ENCODE results near the gene THADA.
A peak's percentile ranks its signal among the peaks of the same experiment; 100 is the strongest.
"Not testable (repeated sequence)": the region's sequence is repeated elsewhere in the genome, so short reads cannot be mapped to it uniquely, and the experiment has no call there.

The THADA gene

GRCh38 chr2:43595603-43596412 lies at the start of gene THADA:
THADA (minus strand) TSS chr2:43596038; CDS start chr2:43592392, 3,646 bp downstream.
- DNase-seq, result peak; percentile 96

GRCh38 chr2:43643680-43644079 lies 47.8 kb upstream of the THADA start:
- no peak for DNase-seq

- no peak for DNase-seq
Measured at GRCh38 chr2:43642363-43642762, 46.5 kb upstream of the THADA start.

DNA sequence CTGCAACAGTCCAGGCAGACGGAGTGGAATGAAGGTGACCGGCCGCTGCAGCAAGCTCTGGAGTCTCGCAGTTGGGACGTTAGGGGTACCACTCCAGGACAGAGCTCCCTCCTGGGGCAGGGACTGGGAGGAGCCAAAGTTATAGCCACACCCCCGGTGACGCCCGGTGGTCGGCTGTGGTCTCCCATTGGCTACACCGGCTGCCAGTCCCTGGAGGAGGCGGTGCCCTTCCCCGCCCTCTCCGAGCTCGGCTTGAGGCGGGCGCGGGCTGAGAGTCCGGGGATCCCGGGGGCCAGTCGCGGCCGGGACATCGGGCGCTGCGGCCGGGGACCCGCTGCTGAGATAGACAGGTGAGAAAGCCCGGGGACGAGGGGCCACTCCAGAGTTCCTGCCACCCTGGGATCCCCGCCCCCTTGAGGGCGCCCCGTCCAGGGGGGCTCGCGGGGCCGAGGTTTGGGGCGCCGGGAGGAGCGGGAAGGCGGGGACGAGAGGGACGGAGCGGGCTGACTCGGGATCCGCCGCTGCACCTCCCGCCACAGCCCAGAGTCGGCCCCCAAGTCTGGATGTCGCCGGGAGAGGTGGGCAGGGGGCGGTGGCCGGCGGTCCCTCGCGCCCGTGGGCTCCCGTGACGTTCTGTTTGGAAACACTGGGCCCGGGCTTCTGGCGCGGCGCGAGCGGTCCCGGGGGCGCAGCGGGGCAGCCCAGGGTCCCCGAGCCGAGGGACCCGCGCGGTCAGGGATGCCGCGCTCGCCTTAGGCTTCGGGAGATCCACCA lies 41.4 kb upstream of the THADA start, which contains the start of gene PLEKHH2:
PLEKHH2 (plus strand) TSS at position 231 of the 774 bp plus-strand sequence. CDS start 7,414 bp downstream, outside the sequence.
- DNase-seq, result peak; percentile 55

GRCh38 chr2:43636621-43637020 lies 40.8 kb upstream of the THADA start:
- DNase-seq, result no peak

GRCh38 chr2:43636153-43636552 lies 40.3 kb upstream of the THADA start:
- DNase-seq, result not testable (repeated sequence)

DNA sequence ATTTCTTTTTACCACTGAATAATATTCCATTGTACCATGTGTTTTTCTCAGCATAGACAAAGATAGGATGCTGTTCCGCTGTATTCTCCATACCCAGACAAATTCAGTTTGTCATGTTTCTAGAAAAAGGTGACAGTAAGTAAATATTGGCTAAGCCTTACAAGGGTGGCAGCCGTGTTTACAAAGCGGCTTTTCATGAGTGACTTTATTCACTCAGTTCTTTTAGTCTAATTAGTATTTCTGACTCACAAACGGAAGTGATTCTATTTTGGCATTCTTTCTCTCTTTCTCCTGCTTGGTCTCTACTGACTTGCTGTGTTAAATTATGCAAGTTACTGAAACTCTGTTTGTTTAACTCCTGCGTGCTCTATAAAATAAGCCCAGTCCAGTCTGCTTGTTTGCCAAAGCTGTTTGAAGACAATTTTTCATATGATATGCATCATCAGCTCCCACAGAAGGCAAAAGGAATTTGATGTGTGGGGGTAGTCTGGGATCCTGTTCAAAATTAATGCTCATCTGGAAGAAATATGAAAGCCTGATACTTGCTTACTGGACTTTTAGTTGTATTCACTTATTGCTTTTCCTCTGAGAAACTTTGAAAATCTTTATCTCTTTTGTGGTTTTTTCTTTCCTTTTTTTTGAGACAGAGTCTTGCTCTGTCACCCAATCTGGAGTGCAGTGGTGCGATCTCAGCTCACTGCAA lies 38.9 kb upstream of the THADA start:
- DNase-seq, result peak; percentile 19

DNA sequence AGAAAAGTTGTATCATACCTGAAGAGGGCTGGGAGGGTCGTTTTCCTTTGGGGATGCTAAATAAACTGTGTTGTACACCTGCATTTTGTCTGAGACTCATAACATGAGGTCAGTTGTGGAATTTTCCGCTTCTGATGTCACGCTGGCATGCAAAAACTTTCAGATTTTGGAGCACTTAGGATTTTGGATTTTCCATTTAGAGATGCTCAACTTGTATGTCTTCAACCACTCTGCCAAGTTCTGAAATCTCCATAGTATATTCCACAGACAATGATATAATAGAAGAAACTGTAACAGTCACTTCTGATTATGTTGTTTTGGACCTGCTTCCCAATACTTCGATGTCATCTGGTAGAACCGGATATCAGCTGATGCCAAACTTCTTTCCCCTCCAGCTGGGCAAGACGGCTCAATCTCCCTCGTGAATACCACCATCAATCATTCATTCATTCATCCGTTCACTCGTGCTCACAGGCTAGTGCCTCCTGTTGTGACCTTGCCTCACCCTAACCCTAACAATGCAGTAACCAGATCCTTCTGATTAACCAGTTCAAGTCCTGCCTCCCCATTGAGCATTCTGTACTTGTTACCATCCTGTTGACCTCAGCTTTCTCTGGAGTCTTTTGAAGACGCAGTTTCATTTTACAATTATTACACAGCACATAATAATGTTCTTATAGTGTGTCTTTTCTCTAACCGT lies 35.9 kb upstream of the THADA start:
- DNase-seq, result no peak

DNA sequence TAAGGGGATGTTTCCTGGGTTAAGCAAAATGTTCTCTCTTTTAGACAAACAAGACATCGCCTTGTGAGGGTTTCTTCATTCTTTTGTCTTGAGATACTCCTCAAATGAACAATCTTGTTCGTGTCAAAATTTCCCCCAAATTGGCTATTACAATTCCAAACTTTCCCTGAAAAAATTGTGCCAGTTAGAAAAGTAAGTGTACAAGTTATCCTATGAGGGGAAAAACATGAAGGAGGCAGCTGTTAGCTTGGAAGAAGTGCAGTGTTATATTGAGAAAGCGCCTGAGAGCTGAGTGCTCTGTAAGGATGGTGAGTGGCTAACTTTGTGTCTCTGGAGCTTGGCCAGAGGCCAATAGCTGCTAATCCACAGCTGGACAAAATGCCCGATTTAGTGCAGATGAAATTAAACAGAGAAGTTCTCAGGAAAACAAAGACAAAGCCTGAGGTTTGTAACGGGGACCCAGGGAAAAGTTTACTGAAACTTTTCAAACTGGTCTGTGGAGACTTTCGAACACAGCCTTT lies 27.2 kb upstream of the THADA start:
- DNase-seq, result no peak

DNA sequence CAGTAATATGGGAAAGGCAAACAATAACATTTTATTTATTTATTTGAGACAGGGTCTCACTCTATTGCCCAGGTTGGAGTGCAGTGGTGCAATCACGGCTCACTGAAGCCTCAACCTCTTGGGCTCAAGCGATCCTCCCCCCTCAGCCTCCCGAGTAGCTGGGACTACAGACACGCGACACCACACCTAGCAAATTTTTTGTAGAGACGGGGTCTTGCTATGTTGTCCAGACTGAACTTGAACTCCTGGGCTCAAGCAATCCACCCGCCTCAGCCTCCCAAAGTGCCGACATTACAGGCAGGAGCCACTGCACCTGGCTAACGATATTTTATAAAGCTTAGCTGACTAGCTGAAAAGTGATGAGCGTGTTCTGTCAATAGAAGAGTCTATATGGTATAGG lies 23.7 kb upstream of the THADA start:
- no peak for DNase-seq

DNA sequence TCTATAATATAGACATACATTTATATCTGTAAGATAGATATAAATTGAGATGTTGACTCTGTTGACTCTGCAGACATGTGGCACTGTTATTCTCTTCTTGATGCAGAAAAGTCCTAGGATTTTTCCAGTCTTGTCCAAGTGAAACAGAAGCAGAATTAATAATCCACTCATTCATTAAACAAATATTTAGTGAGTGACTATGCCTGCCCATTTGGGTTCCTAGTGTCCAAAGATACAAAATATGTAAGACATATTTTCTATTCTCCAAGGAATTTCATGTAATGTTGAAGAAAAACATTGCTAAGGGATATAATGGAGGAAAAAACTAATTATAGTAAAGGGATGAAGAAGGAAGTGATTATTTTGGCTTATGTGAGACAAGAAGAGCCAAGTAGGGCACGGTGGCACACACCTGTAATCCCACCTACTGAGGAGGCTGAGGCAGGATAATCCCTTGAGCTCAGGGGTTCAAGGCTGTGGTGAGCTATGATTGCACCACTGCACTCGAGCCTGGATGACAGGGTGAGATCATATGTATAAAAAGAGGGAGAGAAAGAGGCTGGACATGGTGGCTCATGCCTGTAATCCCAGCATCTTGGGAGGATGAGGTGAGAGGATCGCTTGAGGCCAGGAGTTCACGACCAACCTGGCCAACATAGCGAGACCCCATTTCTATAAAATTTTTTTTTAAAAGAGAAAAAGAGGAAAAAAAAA lies 21.3 kb upstream of the THADA start:
- DNase-seq, result no peak

- no peak for DNase-seq
Measured at GRCh38 chr2:43612944-43613343, 17.1 kb upstream of the THADA start.

DNA sequence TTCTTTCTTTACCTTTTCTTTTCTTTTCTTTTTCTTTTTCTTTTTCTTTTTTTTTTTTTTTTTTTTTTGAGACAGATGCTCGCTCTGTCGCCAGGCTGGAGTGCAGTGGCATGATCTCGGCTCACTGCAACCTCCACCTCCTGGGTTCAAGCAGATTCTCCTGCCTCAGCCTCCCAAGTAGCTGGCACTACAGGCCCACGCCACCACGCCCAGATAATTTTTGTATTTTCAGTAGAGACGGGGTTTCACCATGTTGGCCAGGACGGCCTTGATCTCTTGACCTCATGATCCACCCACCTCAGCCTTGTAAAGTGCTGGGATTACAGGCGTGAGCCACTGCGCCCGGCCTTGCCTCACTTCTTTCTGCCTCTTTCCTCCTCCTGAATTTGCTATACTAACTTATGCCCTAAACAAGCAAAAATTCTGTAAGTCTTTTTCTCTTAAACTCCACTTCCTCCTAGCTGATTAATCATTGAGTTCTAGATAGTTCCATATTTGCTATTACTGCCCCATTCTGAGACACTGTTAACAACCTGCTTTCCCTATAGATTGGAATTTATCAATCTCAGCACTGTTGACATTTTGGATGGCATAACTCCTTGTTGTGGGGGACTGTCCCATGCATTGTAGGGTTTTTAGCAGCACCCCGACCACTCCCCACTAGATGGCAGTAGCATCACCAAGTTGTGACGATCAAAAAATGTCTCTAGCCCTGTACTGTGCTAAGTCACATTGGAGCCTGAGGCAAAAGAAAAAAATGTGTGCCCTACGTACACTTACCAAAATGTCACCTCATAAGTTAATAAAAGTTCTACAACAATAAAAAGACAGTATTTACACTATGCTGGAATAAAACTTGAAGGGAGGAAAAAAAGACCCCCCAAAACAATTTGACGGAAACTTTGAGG lies 16.4 kb upstream of the THADA start:
- peak; percentile 27 for DNase-seq

DNA sequence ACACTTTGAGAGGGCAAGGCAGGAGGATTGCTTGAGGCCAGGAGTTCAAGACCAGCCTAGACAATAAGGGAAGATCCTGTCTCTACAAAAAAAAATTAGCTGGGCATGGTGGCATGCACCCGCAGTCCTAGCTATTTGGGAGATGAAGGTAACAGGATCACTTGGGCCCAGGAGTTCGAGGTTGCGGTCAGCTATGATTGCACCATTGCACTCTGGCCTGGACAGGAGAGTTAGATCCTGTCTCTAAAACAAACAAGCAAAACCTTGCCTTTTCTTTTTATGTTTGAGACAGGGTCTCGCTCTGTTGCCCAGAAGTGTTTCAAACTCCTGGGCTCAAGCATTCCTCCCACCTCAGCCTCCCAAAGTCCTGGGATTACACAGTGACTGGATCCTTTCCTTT lies 14.5 kb upstream of the THADA start:
- no peak for DNase-seq

DNA sequence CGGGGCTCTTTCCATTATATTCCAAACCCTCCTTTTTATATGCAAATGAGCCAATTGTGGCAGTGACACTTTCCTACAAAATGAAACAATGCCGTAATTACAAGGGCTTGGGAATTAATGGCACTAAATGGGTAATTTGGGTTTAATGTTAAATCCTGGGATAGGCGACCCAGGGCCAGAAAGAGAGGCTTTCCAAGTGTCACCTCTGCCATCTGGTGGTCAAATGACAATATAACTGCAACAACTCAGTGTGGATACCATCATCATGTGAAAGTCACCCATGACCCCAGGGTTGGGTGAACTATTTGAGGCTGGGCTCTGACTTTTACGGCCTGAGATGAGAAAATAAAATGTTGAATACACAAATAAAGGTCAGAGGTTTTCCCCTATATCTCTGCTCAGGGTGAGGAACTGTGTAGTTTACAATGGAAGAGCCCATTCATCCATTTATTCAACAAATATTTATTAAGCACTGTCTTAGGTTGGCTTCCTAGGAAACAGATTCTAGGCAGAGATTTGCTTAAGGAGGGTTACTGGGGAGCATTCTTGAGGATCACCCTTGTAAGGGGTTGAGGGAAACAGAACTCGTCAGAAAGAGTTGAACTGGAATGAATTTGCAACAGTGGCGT lies 13.6 kb upstream of the THADA start:
- peak; percentile 56 for DNase-seq

GRCh38 chr2:43605851-43606250 lies 10.0 kb upstream of the THADA start:
- DNase-seq, result no peak

- no peak for DNase-seq
Measured at GRCh38 chr2:43605079-43605655, 9.3 kb upstream of the THADA start.

DNA sequence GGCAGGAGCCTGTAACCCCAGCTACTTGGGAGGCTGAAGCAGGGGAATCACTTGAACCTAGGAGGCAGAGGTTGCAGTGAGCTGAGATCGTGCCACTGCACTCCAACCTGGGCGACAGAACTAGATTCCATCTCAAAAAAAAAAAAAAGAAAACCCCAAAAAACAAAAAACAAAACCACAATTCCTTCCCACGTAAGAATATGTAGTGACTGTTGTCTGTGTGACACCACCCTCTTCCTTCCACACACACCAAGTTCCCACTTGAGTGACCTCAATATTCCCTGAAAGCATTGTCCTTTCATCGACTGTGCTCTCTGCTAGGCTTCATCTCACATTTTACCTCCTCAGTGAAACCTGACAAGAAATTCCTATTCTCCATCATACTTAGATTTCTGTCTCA lies 8.8 kb upstream of the THADA start:
- DNase-seq, result no peak

GRCh38 chr2:43600596-43600995 lies 4.8 kb upstream of the THADA start:
- not testable (repeated sequence) for DNase-seq

DNA sequence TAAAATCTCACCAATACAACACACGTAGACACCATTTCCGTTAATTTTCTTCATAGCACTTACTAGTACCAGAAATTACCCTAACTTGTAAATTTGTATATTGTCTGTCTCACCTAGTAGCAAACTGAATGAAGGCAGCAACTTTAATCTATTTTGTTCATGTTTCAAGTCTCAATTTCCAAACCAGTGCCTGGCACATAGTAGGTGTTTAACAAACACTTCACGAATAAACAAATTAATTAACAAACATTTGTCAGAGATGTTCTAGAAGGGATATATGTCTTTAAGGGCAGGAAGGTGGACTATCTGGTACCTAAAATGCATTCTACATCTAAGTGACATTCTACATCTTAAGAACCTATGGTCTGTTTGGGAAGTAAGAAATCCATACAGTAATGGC lies 963 bp downstream of the THADA start:
- no peak for DNase-seq
